GM21619 (cell line): ENCODE results near the gene ZNF768.
"Not testable (repeated sequence)": the region's sequence is repeated elsewhere in the genome, so short reads cannot be mapped to it uniquely, and the experiment has no call there.

Experiments used
- ATAC-seq: cut with Tn5 transposase; IDR thresholded peaks from one replicate; pipeline ENCODE4 v1.9.1; 2021; ENCODE audit not compliant: unreplicated experiment

The ZNF768 gene

DNA sequence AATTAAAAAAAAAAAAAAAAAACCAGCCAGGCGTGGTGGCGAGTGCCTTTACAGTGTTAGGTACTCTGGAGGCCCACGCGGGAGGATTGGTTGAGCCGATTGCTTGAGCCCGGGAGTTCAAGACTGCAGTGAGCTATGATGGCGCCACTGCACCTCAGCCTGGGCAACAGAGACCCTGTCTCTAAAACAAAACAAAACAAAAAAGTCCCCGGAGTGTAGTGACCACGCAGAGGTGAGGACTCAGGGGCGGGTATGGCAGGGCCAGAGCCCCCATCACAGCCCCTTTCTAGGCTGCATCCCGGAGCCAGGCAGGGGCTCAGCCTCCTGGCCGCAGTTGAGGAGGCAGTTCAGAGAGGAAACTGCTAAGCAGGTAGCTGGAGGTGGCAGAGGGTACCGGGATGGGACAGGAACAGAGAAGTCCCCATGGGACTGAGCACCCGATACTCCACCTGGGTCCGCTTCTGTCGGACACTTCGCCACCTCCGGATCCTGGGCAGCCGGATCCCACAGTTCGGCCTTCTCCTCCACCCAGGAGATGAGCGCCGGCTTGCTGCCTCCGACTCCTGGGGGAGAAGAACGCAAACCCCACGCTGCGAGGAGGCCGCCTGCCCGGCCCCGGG lies 7.5 kb upstream of the ZNF768 start:
- peak; percentile 21 for ATAC-seq

DNA sequence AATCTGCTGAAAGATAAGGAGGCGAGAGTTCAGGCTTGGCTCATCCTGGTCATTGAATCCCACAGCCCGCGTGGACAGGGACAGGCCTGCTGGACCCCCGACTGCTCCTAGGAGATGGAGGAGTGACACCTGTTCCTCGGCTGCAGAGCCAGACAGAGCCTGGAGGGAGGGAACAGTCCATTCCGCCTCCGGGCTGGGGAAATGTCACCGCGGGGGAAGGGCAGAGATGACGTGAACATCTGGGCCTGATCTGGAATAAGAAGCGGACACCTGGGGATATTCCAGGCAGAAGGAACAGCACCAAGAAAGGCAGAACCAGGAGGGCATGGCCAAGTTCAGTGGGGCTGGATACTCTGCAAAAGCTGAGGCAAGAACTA lies 6.8 kb upstream of the ZNF768 start:
- ATAC-seq, result no peak

DNA sequence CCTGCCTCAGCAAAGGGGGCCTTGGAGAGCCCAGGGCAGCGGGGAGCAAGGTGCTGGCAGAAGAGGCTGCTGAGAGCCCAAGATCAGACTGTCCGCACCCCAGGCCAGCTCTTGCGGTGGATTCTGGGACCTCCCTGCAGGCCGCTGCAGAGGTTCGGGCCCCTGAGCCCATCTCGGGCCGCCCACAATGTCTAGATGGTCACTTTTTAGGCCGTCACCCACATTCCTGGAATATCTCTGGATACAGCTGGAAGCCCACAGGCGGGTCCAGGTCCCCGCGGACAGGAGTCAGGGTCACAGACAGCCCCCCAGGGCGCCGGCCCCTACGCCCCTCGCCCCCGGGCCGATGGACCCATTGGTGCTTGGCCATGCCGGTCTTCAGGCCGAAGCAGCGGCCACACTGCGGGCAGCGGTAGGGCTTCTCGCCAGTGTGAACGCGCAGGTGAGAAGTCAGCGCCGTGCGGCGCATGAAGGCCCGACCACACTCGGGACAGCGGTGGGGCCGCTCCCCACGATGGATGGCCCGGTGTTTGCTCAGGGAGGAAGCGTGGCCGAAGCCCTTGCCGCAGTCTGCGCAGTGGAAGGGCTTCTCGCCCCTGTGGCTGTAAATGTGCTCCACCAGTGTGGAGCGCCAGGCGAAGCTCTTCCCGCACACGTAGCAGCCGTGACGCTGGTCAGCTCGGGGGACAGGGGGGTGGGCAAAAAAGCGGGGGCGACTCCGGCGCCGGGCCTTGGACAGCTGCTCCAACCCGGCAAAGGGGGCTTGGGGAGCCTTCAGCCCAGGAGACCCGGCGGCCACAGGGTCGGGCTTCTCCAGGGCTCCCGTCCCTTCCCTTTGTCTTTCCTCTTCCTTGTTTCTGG lies 6.1 kb upstream of the ZNF768 start:
- ATAC-seq, result no peak

DNA sequence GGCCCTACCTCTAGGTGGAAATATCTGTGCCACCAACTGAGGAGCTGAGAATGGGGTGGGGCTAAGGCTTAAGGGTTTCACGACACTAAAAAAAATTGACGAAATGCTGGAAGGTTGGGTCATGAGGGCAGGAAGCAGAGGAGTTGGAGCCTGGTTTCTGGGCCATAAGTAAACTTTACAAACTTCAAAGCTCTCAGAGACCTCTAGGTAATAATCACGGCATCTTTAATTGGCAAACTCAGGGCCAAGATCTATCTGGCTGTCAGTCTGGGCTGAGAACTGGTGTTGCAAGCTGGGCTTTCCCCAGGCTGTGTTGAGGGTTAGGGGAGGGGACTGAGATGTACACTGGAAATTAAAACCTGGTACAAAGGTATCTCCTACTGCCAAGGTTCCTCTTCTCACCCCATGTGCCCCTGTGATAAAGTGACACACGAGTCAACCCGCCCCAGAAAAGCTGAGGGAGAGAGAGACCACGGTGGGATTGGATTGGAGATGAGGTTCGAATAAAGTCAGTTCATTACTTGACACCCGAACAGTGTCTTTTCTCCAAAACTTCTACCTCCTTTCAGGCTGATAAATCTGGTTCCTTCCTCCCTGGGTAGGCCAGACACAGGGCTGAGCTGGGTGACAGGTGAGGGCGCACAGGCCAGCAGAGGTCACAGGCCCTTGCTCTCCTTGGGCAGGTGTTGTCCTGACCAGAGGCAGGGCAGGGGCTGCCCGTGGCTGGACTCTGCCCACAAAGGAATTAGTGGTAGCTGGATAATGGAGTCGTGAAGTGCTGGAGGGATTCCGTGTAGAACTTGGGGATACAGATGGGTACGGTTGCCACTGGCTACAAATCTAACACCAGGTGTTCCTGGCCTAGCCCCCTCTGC lies 4.0 kb upstream of the ZNF768 start:
- no peak for ATAC-seq

DNA sequence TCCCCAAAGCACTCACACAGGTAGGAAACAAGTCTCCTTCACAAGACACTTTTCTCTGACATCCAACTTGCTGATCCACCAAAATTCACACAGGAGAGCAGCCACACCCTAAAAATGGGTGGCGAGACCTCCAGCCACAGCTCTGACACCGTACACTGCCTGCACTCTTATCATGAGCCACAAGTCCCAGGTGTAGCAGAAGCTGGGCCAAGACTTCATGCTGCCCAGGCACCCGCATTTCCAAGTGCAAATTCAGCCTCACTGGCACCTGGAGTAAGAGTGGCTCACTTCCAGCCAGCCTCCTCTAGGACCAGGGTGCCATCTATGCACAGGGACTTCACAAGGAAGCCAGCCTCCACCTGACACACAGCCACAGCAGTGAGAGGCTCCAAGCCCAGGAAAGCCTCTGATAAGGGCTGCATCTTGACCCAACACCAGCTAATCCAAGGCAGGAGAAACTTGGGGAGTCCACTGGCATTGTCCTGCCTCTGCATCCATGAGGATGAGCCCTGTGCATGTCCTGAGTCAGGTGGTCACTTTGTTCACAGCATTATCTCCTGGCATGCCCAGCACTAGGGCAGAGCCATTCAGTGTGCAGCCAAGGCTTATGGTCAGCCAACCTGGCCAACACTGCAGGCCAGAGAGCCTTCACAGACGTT lies 2.6 kb upstream of the ZNF768 start:
- ATAC-seq, result no peak

DNA sequence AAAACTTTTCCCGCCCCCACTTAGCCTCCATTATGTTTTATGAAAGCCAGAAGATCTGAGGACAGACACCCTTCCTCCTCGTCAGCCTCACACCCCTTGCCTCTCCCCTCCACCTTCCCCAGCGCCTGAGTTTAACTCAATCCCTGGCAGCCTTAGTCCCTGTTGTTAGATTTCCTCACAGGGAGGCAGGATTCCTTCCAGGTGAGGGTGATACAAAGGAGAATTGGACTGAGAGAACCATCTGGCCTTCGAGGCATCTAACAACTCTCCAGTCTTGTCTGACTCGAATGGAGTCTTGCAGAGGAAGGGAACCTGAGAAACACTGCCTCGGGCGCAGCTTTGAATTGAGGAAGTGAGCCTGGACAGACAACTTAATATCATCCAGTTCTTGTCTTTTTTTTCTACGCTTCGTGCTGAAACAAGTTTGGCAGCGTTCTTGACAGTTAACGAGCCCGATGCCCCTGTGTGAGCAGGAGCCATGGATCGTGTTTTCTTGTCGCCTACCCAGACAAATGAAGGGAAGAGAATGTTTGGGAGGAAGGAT lies 1.3 kb upstream of the ZNF768 start:
- ATAC-seq, result no peak

DNA sequence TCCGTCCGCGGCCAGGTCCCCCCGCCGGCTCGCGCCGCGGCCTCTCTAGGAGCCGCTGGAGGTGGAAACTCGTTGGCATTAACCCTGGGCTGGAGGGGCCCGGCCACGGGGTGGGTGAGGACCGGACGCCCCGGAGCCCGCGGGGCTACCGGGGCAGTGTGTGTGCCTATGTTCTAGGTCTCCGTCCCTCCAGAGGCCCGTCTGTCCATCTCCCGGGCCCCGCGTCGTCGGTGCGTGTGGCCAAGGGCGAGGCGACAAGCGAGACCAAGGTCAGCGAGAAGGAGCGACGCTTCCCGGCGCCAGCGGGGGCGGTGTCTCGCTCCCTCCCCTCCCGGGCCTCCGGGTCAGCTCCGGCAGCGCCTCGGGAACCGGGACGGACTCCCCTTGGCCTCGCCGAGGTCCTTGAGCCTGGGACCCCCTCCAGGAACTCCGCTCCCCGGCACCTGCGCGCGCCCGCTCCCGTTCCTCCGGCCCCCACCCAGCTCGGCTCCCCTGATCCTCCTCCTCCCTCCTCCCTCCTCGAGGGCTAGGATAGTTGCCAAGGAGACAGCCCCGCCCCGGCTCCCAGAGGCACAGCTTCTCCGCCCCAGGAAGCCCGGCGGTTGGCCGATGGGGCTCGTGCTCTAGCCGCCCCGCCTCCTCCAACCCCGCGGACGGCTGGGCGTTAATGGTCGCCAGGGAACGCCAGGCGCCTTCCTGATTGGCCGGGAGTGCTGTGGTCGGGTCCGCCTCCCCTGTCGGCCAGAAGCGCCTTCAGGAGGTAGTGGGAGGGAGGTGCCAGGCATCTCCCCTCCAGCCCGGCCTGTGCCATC lies 663 bp upstream of the ZNF768 start:
- ATAC-seq, result peak; percentile 69

DNA sequence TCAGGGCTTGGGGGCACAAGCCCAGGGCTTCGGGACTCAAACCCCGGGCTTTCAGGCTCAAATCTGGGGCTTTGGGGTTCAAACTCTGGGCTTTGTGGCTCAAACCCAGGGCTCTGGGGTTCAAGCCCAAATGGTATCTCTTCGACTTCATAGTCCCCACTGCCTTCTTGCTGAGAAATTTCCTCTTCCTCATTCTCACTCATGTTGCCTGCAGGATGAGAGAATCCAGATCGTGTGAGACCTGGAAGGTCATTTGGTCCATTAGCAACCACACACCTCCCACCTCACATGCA lies 576 bp downstream of the ZNF768 start:
- no peak for ATAC-seq

DNA sequence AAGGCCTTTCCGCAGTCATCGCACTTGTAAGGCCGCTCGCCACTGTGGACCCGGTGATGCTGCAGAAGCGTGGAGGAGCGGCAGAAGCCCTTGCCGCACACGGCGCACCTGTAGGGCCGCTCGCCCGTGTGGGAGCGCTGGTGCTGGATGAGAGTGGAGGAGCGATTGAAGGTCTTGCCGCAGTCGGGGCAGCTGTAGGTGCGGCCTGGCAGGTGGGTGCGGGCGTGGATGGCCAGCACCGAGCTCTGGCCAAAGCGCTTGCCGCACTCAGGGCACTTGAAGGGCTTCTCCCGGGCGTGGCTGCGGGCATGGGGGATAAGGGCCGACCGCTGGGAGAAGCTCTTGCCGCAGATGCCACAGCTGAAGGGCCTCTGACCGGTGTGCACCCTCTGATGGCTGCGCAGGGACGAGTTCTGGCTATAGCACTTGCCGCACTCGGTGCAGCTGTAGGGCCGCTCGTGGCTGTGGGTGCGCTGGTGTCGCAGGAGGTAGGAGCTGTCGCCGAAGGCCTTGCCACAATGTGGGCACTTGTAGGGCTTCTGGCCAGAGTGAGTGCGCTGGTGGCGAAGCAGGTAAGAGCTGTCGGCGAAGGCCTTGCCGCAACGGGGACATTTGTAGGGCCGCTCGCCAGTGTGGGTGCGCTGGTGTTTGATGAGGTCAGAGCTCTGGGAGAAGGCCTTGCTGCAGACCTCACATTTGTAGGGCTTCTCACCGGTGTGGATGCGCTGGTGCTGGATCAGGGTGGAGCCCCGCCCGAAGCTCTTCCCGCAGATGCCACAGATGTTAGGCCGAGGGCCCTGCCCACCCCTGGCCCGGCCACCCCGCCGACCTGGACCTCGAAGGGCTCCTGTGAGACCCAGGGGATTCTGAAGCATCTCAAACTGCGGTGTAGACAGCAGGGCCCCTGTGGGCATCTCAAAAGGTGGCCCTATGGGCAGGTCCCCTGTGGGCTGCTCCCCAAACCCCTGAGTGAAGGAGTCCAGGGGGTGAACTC lies 1.5 kb downstream of the ZNF768 start:
- ATAC-seq, result no peak

DNA sequence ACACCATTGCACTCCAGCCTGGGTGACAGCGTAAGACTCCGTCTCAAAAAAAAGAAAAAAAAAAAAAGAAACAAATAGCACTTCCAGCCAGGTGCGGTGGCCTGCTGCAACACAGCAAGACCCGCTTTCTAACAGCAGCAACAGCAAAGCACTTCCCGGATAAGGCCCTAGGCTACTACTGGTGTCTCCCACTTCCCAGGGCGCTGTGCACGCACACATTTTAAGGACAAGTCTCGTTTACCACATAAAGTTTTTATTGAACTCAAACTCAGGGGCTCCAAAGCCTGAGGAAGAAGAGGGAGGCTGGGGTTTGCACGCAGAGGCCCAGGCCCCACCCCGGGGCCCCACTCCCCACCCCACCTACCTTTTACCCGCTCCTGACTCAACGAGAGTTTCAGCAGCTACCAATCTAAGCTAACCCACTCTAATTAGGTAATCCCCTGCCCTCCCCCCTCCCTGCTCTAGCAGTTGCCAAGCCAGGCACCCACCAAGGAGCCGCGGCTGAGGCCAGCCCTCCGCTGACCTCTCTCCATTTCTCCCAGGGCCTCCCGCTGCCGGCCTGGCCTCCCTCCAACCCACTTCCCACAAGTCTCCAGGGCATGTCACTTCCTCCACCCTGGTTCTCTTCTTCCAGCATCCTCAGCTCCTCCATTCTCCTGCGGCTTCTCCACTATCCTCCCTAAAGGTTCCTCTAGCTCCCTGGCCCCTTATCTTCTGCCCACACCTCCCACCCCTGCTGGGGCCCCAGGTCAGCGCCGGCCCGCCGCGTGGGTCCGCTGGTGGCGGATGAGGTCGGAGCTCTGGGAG lies 2.4 kb downstream of the ZNF768 start:
- ATAC-seq, result no peak

DNA sequence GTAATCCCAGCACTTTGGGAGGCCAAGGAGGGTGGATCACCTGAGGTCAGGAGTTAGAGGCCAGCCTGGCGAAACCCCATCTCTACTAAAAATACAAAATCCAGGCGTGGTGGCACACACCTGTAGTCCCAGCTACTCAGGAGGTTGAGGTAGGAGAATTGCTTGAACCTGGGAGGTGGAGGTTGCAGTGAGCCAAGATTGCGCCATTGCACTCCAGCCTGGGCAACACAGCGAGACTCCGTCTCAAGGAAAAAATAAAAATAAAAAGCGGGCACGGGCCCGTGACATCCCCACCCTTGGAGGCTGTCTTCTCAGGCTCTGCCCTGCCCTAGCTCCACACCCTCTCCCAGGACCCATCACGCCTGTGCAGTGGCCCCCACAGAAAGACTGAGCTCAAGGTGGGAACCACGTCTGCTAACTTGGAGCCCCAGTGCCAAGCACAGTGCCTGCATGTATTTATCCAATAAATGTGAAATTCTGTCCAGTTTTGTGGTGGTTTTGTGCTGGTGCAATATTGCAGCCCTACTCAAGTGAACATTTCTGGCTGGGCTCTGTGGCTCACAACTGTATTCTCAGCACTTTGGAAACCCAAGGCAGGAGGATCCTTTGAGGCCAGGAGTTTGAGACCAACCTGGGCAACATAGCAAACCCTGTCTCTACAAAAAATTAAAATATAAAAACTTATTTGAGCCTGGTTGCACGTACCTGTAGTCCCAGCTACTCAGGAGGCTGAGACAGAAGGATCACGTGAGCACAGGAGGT lies 3.5 kb downstream of the ZNF768 start:
- not testable (repeated sequence) for ATAC-seq

DNA sequence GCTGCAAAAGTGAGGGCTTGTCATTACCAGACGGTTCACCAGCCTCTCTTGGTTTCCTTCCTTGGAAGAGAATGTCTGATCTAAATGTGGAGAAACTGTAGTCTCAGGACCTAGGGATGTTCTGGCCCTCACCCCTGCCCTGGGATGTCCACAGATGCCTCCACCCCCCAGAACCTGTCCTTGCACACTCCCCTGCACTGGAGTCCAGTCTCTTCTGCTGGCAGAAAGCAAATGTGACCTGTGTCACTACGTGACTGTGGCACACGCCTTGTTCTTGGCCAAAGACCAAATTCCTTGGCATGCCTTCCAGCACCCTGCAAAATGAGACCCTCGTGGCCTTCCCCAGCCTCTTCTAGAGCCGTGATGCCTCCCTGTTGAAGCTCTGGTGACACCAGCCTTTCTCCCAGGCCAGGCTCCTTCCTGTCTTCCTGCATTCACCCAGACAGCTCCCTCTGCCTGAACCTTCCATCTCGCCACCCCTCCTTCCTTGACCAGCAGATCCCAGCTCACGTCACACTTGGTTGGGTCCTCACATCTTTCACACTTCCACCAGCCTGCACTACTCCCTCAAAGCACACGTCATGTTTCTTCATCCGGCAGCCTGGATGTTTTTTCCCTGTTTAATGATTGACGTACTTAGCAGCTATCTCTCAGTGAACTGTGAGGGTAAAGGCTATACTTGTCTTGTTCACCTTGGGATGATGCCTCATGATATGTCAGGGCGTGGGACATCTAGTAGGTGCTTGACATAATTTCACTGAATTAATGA lies 4.3 kb downstream of the ZNF768 start:
- ATAC-seq, result no peak

DNA sequence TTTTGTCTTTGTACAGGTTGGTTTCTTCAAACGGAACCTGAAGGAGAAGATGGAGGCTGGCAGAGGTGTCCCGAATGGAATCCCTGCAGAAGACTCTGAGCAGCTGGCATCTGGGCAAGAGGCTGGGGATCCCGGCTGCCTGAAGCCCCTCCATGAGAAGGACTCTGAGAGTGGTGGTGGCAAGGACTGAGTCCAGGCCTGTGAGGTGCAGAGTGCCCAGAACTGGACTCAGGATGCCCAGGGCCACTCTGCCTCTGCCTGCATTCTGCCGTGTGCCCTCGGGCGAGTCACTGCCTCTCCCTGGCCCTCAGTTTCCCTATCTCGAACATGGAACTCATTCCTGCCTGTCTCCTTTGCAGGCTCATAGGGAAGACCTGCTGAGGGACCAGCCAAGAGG lies 4.9 kb downstream of the ZNF768 start:
- no peak for ATAC-seq

DNA sequence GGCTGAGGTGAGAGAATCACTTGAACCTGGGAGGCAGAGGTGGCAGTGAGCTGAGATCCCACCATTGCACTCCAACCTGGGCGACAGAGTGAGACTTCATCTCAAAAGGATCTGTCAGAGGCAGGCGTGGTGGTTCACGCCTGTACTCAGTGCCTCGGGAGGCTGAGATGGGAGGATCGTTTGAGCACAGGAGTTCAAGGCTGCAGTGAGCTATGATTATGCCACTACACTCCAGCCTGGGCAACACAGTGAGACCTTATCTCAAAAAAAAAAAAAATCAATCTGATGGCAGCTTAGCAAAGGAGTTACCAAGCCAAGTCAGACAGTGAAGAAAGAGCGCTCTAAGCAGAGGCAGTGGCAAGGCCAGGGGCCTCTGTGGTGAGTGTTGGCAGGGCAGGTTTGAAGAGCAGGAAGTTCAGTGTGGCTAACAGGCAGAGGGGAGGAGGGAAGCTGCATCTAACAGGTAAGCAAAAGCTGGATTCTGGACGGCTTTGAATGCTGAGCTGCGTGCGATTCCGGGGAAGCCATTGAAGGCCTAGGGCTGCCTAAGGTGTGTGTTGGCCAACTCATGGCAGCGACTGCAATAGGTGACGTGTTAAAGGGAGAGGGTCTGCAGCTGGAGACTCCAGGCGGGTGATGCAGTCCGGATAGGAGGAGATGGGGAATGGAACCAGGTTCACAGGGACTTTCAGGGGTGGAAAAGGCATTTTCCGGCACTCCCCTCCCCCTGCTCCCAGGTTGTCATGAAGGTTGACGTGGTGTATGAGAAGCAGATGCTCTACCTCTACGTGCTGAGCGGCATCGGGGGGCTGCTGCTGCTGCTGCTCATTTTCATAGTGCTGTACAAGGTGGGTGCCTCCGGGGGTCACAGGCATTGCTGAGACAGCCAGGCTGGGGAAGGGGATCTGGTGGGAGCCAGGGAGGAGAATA lies 7.0 kb downstream of the ZNF768 start:
- ATAC-seq, result no peak

DNA sequence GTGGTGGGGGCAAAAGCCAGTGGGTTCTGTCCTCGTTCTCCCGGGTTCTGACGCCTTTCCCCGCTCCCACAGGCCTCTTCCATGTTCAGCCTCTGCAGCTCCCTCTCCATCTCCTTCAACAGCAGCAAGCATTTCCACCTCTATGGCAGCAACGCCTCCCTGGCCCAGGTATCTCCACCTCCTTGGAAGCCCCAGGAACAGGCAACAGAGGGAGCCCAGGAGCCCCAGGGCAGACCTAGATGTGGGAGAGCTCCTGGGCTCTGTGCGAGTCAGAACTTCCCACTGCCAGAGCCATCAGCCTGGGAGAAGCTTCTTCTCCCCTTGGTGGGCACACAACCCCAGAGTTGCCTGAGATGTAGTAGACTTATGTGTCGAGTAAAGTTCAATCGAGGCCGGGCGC lies 7.8 kb downstream of the ZNF768 start:
- no peak for ATAC-seq

DNA sequence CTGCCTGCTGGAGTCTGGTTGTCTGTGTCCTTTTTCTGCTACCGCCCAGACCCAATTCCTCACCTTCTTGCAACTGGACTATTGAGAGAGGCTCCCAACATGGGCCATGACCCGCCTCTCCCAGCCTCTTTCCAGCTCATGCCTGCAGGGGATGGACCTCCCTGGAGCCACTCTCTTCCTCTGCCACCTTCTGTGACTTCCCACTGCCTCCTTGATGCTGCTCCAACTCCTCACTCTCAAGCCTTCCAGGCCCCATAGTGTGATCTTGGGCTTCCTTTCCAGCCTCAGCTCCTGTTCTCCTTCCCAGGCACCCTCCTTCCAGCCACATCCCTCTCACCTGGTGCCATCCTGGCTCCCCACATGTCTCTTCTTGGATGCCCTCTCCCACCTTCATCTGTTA lies 11.1 kb downstream of the ZNF768 start:
- ATAC-seq, result no peak
